Measurements from ENCODE around the gene AQP5.

DNA sequence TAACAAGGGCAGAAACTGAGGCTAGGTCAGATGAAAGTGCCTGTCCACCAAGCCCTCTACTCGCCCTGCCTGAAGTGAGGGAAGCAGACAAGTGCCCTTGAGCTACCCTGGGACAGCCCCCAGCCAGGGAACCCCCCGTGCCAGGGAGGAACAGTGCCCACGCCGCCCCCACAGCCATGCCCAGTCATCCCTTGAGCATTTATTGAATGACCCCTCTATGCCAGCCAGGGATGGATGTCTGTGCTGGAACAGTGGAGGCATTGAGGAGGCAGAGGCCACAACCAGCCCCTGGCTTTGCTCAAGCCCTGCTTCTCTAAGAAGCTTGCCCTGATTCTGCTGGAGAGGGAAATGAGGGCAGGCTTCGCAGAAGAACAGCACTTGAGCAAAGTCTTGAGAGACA lies 7.4 kb downstream of the AQP5 start:
- TF ChIP-seq CTCF (IDR thresholded peaks at IDR 0.05; ENCODE audit: low read depth, low read length) (no peak), POLR2A (IDR thresholded peaks at IDR 0.05; ENCODE audit: extremely low read depth, insufficient read length) (no peak)
